SK-N-SH treated with all-trans-retinoic acid at 6 μM for 48 hours (cell line): ENCODE measurements around the gene DAB1.

ENCODE experiments used
- ATAC-seq: fragments of 200-7000 bp; cut with Tn5 transposase; 3 replicates; pipeline ENCODE4 v1.9.1; 2020; ENCODE audit warnings: mild to moderate bottlenecking, moderate library complexity
- ARNTL ChIP-seq: fragments of 450-650 bp; formaldehyde crosslinking; IDR thresholded peaks from 2 replicates; pipeline ENCODE4 v1.5.0; 2020; ENCODE audit warnings: low read depth, mild to moderate bottlenecking, moderate library complexity, borderline replicate concordance
- BACH2 ChIP-seq: fragments of 250-450 bp; sonication (Bioruptor Pico); IDR thresholded peaks from 2 replicates; pipeline ENCODE4 v1.9.0; 2021; ENCODE audit warnings: mild to moderate bottlenecking, borderline replicate concordance
- CREB5 ChIP-seq: fragments of 250-450 bp; sonication (Bioruptor Pico); IDR thresholded peaks from 2 replicates; pipeline ENCODE4 v1.5.1; 2020; ENCODE audit warnings: low read depth, mild to moderate bottlenecking, moderate library complexity
- CSDC2 ChIP-seq: fragments of 250-450 bp; sonication (Bioruptor Pico); IDR thresholded peaks from 2 replicates; pipeline ENCODE4 v1.5.0; 2020; ENCODE audit warnings: mild to moderate bottlenecking, moderate library complexity
- CSRNP3 ChIP-seq: fragments of 250-450 bp; sonication (Bioruptor Pico); IDR thresholded peaks from 2 replicates; pipeline ENCODE4 v1.5.1; 2021; ENCODE audit warnings: mild to moderate bottlenecking, moderate library complexity
- ESRRG ChIP-seq: fragments of 250-450 bp; sonication (Bioruptor Pico); IDR thresholded peaks from 2 replicates; pipeline ENCODE4 v1.6.1; 2021; ENCODE audit warnings: mild to moderate bottlenecking
- GLIS3 ChIP-seq: fragments of 250-450 bp; sonication (Bioruptor Pico); IDR thresholded peaks from 2 replicates; pipeline ENCODE4 v1.5.0; 2020; ENCODE audit warnings: mild to moderate bottlenecking, moderate library complexity
- ISL1 ChIP-seq: fragments of 250-450 bp; sonication (Bioruptor Pico); IDR thresholded peaks from 2 replicates; pipeline ENCODE4 v2.1.2; 2022; ENCODE audit warnings: mild to moderate bottlenecking, moderate library complexity
- OSR1 ChIP-seq: fragments of 250-450 bp; sonication (Bioruptor Pico); IDR thresholded peaks from 2 replicates; pipeline ENCODE4 v1.8.0; 2022; ENCODE audit warnings: moderate library complexity, mild to moderate bottlenecking, inconsistent platforms
- PATZ1 ChIP-seq: fragments of 250-450 bp; sonication (Bioruptor Pico); IDR thresholded peaks from 2 replicates; pipeline ENCODE4 v1.8.0; 2020; ENCODE audit warnings: mild to moderate bottlenecking, moderate library complexity, borderline replicate concordance
- PPARA ChIP-seq: fragments of 250-450 bp; sonication (Bioruptor Pico); IDR thresholded peaks from 2 replicates; pipeline ENCODE4 v1.5.0; 2020; ENCODE audit warnings: mild to moderate bottlenecking, borderline replicate concordance
- RARB ChIP-seq: fragments of 250-450 bp; sonication (Bioruptor Pico); IDR thresholded peaks from 2 replicates; pipeline ENCODE4 v1.8.0; 2021; ENCODE audit warnings: mild to moderate bottlenecking, moderate library complexity
- SNAI2 ChIP-seq: fragments of 250-450 bp; sonication (Bioruptor Pico); IDR thresholded peaks from 2 replicates; pipeline ENCODE4 v1.5.0; 2020; ENCODE audit warnings: mild to moderate bottlenecking, moderate library complexity
- TCF4 ChIP-seq: fragments of 250-450 bp; sonication (Bioruptor Pico); IDR thresholded peaks from 2 replicates; pipeline ENCODE4 v1.8.0; 2021; ENCODE audit warnings: mild to moderate bottlenecking, moderate library complexity, borderline replicate concordance
- TSHZ2 ChIP-seq: fragments of 250-450 bp; sonication (Bioruptor Pico); IDR thresholded peaks from 2 replicates; pipeline ENCODE4 v1.5.0; 2020; ENCODE audit warnings: mild to moderate bottlenecking, moderate library complexity
- ZC3H10 ChIP-seq: fragments of 250-450 bp; sonication (Bioruptor Pico); IDR thresholded peaks from 2 replicates; pipeline ENCODE4 v1.5.1; 2021; ENCODE audit warnings: mild to moderate bottlenecking, moderate library complexity
- ZFP3 ChIP-seq: fragments of 250-450 bp; sonication (Bioruptor Pico); IDR thresholded peaks from 2 replicates; pipeline ENCODE4 v1.5.0; 2020; ENCODE audit warnings: mild to moderate bottlenecking, moderate library complexity
- ZFP30 ChIP-seq: fragments of 450-650 bp; formaldehyde crosslinking; IDR thresholded peaks from 2 replicates; pipeline ENCODE4 v1.5.0; 2022; ENCODE audit warnings: mild to moderate bottlenecking, moderate library complexity
- ZNF565 ChIP-seq: fragments of 450-650 bp; formaldehyde crosslinking; conservative IDR thresholded peaks from 2 replicates; pipeline ENCODE4 v1.5.0; 2020; ENCODE audit warnings: low read depth, mild to moderate bottlenecking, moderate library complexity
- ZNF70 ChIP-seq: fragments of 450-650 bp; formaldehyde crosslinking; IDR thresholded peaks from 2 replicates; pipeline ENCODE4 v1.5.0; 2020; ENCODE audit warnings: mild to moderate bottlenecking, moderate library complexity
- ZNF8 ChIP-seq: fragments of 450-650 bp; formaldehyde crosslinking; IDR thresholded peaks from 2 replicates; pipeline ENCODE4 v1.5.0; 2020; ENCODE audit warnings: mild to moderate bottlenecking, moderate library complexity

DAB1 gene

GRCh38 chr1:57013522-57013921 lies 410.3 kb downstream of the DAB1 start:
- TF ChIP-seq ZNF70 (CRISPR knock-in tag) (no peak), CSRNP3 (CRISPR knock-in tag) (no peak), RARB (CRISPR knock-in tag) (no peak)

GRCh38 chr1:57012315-57012714 lies 411.5 kb downstream of the DAB1 start:
- ATAC-seq: peak; percentile 49; the same call in 1 of the 3 replicates
- TF ChIP-seq TCF4 (CRISPR knock-in tag) (no peak), CREB5 (CRISPR knock-in tag) (no peak), PATZ1 (CRISPR knock-in tag) (no peak), ZNF8 (CRISPR knock-in tag) (no peak), GLIS3 (no peak), RARB (CRISPR knock-in tag) (no peak), PPARA (CRISPR knock-in tag) (no peak), OSR1 (CRISPR knock-in tag) (no peak), ZFP3 (no peak), ZNF70 (CRISPR knock-in tag) (no peak), SNAI2 (no peak), ARNTL (CRISPR knock-in tag) (no peak), ZNF565 (CRISPR knock-in tag) (no peak), ESRRG (no peak), BACH2 (CRISPR knock-in tag) (no peak), CSDC2 (CRISPR knock-in tag) (no peak), TSHZ2 (CRISPR knock-in tag) (no peak), ZFP30 (CRISPR knock-in tag) (no peak), ZC3H10 (CRISPR knock-in tag) (no peak)

More at GRCh38 chr1:57013522-57013921, 410.3 kb downstream of the DAB1 start:
- ATAC-seq: no peak

- no peak for TF ChIP-seq ISL1 (CRISPR knock-in tag)
- TF ChIP-seq ARNTL (CRISPR knock-in tag): no peak
- ATAC-seq: no peak
Observed at GRCh38 chr1:57010511-57010910, 413.3 kb downstream of the DAB1 start.

- TF ChIP-seq ISL1 (CRISPR knock-in tag): no peak
- TF ChIP-seq, all 23 proteins: peak for 0
- no peak for ATAC-seq
Observed at GRCh38 chr1:57007948-57008347, 415.9 kb downstream of the DAB1 start.

- TF ChIP-seq PATZ1 (CRISPR knock-in tag) (no peak), PPARA (CRISPR knock-in tag) (no peak), ZNF70 (CRISPR knock-in tag) (no peak), TCF4 (CRISPR knock-in tag) (peak; percentile 80; the same call in 1 of the 2 replicates)
- no peak for ATAC-seq
Observed at GRCh38 chr1:57007472-57007871, 416.4 kb downstream of the DAB1 start.
